HG02642 (cell line): ENCODE data around the gene DUSP16.
"Not testable (repeated sequence)": the region's sequence is repeated elsewhere in the genome, so short reads cannot be mapped to it uniquely, and the experiment has no call there.

ENCODE experiments used
- ATAC-seq: cut with Tn5 transposase; IDR thresholded peaks from one replicate; pipeline ENCODE4 v1.9.1; 2021; ENCODE audit warnings: mild to moderate bottlenecking; ENCODE audit not compliant: unreplicated experiment, poor library complexity

DUSP16 gene, protein sequence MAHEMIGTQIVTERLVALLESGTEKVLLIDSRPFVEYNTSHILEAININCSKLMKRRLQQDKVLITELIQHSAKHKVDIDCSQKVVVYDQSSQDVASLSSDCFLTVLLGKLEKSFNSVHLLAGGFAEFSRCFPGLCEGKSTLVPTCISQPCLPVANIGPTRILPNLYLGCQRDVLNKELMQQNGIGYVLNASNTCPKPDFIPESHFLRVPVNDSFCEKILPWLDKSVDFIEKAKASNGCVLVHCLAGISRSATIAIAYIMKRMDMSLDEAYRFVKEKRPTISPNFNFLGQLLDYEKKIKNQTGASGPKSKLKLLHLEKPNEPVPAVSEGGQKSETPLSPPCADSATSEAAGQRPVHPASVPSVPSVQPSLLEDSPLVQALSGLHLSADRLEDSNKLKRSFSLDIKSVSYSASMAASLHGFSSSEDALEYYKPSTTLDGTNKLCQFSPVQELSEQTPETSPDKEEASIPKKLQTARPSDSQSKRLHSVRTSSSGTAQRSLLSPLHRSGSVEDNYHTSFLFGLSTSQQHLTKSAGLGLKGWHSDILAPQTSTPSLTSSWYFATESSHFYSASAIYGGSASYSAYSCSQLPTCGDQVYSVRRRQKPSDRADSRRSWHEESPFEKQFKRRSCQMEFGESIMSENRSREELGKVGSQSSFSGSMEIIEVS

GRCh38 chr12:12562585-12563261, at the start of gene DUSP16:
TSS of gene DUSP16 (minus strand) at chr12:12562863. CDS start at chr12:12521098, 41,765 bp downstream.
- ATAC-seq, result peak; percentile 85

DNA sequence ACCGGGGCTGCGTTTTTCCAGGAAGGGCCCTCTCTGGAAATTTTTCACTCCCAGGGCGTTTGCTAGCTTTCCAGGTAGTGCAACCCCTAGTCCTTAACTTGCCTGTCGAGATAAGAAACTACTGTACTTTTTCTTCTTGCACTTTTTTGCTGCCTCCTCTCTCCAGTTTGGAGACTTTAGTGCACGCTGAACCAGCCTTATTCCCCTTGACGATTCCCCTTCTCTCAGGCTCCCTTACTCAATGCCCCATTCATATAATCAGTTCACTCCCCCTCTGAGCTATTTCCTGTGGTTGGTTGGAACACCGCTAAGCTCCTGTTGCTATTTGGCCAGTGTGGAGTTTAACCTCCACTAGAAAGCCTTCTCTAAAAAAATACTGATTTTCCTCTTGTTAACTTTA, 49.7 kb upstream of the DUSP16 start:
- ATAC-seq, result no peak

DNA sequence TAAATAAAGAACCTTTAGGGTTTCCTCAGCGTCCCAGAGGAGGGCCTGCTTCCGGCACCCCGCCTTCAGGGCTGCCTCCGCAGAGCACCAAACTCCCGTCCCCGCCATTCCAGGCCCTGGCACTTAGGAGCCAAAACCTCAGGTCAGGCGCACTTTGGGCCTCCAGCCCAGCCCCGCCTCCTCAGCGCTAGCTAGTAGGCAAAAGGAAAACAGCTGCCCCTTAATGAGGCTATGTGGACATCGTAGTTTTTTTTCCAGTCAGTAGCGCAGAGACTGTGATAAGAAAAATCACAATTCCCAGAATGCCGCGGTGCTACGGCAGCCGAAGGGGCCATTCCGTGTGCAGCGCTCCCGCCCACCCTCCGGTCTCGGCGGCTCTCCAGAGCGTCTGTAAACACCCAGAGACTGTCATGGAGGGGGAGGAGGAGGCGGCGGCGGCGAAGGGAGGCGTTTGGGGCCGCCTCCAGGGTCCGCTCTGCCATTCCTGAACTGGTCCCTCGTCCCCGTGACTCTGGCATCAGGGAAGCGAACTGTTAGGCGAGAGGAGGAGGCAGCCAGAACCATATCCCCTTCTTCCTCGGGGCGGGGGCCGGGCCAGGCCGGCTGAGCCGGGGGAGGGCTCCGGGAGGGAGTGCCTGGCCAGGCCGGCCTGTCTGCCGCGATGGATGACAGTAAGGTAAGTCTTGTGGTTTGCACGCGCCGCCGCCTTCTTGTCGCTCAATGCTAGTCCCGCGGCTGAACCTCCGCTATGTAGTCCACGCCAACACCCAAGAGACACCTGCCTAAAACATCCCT, 49.0 kb upstream of the DUSP16 start, which contains the start of gene CREBL2:
Gene CREBL2, plus strand, starts transcription at position 365 of the 795 bp plus-strand sequence. Its CDS starts 297 bp downstream, at position 662.
- peak; percentile 85 for ATAC-seq

DNA sequence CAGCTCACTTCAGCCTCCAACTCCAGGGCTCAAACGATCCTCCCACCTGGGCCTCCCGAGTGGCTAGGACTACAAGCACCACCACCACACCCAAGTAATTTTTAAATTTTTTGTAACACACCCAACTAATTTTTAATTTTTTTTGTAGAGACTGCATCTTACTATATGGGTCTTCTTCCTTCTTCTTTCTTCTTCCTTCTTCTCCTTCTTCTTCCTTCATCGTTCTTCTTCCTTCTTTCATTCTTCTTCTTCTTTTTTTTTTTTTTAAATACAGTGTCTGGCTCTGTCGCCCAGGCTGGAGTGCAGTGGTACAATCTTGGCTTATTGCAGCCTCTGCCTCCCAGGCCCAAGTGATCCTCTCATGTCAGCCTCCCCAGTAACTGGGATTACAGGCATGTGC, 48.0 kb upstream of the DUSP16 start:
- no peak for ATAC-seq

DNA sequence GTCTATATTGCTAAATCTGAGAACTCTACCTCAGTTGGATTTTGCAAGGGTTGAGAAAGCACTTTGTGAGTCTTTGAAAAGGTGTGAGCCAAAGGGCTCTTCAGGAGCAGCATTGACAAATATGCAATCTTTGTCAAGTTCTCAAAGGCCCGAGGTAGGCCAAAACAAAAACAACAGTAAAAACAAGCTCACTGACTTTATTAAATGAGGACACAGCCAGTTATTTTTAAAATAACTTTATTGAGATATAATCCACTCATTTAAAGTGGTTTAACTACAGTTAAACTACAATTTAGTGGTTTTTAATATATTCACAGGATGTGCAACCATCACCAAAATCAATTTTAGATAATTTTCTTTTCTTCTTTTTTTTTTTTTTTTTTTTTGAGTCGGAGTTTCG, 47.0 kb upstream of the DUSP16 start:
- no peak for ATAC-seq

GRCh38 chr12:12608557-12608957, 45.9 kb upstream of the DUSP16 start:
- no peak for ATAC-seq

DNA sequence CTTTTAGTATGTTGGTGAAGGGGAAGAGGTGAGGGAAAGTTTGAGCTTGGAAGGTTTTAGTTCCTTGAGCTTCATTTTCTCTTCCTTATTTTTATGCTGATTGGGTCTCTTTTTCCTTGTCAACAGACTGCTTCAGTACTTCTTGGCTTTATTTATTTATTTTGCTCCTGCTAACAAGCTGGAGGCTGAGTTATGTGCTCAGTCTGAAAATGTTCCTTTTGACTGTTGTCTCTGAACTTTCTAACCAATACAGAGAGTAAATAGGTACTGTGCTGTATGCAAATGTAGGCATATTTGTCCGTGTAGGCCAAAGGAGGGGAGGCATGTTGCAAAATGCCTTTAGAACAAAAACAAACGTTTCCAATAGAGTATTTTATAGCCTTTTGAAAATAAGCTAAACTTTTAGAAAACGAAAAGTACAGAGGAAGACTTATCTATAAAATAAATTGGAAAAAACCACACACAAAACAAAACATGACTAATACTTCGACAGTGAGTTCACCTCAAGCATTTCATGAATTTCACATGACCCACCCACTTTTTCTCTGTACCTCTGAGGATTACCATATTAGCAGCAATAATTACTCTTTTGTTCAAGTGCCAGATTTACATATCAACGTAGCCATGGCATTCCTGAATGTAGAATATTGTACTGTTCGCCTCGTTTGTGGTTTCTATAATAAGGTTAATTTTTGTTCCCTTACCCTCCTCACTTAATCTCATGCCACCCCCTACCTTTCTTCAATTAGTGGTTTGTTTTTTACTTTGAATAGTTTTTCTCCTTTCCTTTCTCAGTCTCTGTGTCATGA, 44.3 kb upstream of the DUSP16 start:
- no peak for ATAC-seq

DNA sequence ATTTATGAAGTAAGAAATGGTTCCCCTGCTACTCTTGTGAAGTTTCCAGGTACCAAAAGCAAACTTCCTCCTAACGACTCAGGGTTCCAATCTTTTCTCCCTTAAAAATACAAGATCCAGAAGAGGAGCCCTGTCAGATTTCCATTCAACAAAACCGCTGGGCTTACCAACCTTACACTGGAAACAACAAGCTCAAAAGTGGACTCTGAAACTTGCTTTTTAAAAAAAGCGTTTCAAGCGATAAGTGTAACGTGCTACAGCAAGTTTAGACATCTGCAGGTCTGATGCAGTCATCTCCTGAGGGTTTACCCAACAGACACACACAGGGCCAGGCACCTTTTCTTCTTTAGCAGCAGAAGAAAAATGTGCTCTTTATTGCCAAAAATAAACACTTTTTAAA, 42.1 kb upstream of the DUSP16 start:
- no peak for ATAC-seq

DNA sequence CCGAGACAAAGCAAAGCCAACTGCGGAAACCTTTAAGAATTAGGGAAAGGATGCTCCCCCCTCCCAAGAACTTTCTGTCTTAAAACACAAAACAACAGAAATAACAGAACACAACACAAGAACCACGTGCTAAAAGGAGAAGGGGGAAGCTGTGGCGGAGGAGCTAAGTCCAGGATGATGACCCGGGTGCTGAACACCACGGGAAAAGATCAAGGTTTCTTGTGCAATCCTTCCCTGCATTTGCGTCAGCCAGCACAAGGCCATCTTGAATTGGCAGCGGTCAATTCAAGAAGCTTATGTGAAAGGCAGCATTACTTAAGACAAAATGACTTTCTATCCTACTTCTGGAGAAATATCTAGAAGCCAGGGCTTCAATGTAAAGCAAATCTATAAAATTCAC, 38.0 kb upstream of the DUSP16 start:
- ATAC-seq, result no peak

GRCh38 chr12:12599750-12600643, 37.3 kb upstream of the DUSP16 start:
- ATAC-seq, result no peak

DNA sequence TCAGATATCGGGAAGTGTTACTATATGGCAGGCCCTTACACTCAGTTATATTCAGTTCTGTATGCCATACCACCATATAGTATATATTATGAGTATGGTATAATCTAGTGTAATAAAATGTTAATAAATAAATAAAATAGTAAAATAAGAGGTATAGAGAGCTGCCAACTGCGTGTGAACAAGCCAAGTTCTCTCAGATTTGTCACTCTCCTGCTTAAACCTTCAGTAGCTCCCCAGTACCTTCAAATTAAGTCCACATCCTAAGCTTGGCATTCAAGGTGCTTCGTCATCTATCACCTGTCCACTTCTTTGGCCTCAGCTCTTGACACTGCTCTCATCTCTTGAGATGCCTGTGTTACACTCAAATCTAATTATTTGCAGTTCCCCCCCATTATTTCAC, 36.2 kb upstream of the DUSP16 start:
- no peak for ATAC-seq

DNA sequence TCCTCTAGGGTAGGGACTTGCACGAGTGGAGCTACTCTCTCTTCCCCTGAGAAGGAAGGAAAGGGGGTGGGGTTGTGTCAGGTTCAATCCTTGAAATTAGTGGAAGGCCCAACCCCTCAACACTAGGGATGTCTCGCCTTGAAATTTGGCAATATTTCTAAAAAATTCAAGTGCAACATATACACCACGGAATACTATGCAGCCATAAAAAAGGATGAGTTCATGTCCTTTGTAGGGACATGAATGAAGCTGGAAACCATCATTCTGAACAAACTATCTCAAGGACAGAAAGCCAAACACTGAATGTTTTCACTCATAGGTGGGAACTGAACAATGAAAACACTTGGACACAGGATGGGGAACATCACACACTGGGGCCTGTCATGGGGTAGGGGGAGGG, 33.9 kb upstream of the DUSP16 start:
- ATAC-seq, result not testable (repeated sequence)

DNA sequence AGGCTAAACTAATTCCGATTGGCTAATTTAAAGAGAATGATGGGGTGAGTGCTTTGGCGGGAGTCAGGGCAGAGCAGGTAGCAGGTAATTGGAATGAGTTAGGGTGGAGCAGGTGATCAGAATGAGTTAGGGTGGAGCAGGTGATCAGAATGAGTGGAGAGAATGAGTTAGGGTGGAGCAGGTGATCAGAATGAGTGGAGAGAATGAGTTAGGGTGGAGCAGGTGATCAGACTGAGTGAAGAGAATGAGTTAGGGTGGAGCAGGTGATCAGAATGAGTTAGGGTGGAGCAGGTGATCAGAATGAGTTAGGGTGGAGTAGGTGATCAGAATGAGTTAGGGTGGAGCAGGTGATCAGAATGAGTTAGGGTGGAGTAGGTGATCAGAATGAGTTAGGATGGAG, 33.3 kb upstream of the DUSP16 start:
- ATAC-seq, result not testable (repeated sequence)

GRCh38 chr12:12592930-12593329, 30.3 kb upstream of the DUSP16 start:
- no peak for ATAC-seq

DNA sequence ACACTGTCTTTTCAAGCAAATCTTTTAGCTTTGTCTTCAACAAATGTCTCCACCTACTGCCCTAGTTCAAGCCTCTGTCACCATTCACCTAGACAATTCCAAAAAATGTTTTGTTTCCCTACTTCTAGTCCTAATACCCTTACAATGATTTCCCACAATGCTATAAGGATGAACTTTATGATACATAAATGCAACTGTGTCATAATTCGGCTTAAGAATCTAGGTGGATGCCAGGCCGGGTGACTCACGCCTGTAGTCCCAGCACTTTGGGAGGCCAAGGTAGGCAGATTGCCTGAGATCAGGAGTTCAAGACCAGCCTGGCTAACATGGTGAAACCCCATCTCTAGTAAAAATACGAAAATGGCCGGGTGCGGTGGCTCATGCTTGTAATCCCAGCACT, 28.3 kb upstream of the DUSP16 start:
- no peak for ATAC-seq

DNA sequence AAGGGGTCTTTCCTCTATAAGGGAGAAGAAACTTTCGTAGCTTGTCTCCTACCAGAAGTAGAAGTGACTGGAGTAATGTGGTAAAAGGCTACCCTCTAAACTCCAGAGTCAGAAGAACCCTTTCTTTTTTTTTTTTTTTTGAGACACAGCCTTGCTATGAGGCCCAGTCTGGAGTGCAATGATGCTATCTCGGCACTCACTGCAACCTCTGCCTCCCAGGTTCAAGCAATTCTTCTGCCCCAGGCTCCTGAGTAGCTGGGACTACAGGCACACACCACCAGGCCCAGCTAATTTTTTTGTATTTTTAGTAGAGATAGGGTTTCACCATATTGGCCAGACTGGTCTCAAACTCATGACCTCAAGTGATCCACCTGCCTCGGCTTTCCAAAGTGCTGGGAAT, 25.8 kb upstream of the DUSP16 start:
- not testable (repeated sequence) for ATAC-seq

- ATAC-seq, result no peak
Measured at GRCh38 chr12:12587878-12588277, 25.2 kb upstream of the DUSP16 start.

- ATAC-seq, result no peak
Measured at GRCh38 chr12:12586879-12587675, 24.4 kb upstream of the DUSP16 start.
